RCC 7860 (cell line): Measurements from ENCODE around the gene PIWIL4.
"Not testable (repeated sequence)": the region's sequence is repeated elsewhere in the genome, so short reads cannot be mapped to it uniquely, and the experiment has no call there.

Experiments used
- DNase-seq: peaks from one replicate; pipeline ENCODE4 v3.0.0-alpha.2; 2015; ENCODE audit warnings: low spot score
- FAIRE-seq: peaks from 2 replicates; lab custom pipeline; 2012; peaks lifted over from hg19 to GRCh38; lab: Jason Lieb, UNC

The PIWIL4 gene

GRCh38 chr11:94630221-94630620, 63.1 kb downstream of the PIWIL4 start:
- DNase-seq (no peak), FAIRE-seq (no peak)

- no peak for DNase-seq
- no peak for FAIRE-seq
These were observed 65.2 kb downstream of the PIWIL4 start for GRCh38 chr11:94632356-94632755.

GRCh38 chr11:94635072-94635471, 67.9 kb downstream of the PIWIL4 start:
- no peak for DNase-seq

DNA sequence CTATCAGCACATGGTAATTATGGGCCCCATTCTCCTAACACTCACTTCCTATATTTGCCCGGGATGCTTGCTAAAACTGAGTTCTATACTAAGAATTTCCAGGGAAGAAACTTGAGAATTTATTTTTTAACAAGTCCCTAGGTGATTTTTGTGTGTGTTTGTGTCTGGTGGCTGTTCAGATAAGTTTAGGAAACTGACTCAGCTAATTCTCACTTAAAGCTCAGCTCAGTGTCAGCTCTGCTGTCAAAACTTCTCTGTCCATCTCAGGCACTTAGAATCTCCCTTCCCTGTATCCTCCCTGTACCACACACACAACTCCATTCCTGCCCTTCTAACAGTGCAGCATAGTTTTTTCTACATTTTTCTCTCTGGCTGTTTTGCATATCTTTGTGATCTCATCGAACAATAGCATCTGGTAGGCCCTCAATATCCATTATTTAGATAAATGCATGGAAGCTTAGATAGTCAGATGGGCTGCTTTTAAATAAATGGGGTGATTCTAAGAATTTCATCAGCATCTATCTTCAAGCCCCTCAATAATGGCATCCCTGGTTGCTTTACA, 69.3 kb downstream of the PIWIL4 start:
- DNase-seq (no peak), FAIRE-seq (no peak)

More at GRCh38 chr11:94635072-94635471, 67.9 kb downstream of the PIWIL4 start:
- FAIRE-seq, result no peak

- FAIRE-seq (no peak), DNase-seq (no peak)
These were observed 71.2 kb downstream of the PIWIL4 start for GRCh38 chr11:94638301-94638901.

- FAIRE-seq, result no peak
- no peak for DNase-seq
These were observed 71.8 kb downstream of the PIWIL4 start for GRCh38 chr11:94638902-94639373.

- DNase-seq (no peak), FAIRE-seq (no peak)
These were observed 72.9 kb downstream of the PIWIL4 start for GRCh38 chr11:94639901-94640721.

- FAIRE-seq, result no peak
- no peak for DNase-seq
These were observed 74.1 kb downstream of the PIWIL4 start for GRCh38 chr11:94641167-94641761.

DNA sequence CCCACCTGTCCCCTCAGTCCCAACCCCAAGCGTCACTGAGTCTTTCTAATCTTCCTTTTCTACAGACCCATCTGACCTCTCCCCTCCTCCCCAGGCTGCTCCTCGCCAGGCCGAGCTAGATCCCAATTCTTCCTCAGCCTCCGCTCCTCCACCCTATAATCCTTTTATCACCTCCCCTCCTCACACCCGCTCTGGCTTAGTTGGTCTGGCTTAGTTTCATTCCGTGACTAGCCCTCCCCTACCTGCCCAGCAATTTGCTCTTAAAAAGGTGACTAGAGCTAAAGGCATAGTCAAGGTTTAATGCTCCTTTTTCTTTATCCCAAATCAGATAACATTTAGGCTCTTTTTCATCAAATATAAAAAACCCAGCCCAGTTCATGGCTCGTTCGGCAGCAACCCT, 76.0 kb downstream of the PIWIL4 start:
- not testable (repeated sequence) for FAIRE-seq, DNase-seq

DNA sequence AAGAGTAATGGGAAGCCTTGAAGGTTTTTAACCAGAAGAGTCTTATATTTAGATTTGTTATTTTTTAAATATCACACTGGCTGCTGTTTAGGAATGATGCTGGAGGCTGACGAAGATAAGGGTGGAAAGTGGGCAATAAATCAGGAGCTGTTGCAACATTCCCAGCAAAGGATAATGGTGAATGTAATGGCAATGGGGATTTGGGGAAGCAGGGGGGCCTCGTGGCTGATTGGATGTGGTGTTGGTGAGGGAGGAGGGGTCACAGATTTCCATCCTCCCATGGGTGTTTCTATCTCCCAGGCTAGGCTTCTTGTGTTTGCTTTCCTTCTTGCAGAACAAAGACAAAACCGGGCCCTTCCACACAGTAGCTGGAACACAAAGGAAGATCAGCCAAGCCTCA, 80.8 kb downstream of the PIWIL4 start:
- no peak for FAIRE-seq

GRCh38 chr11:94648789-94649188, 81.6 kb downstream of the PIWIL4 start:
- FAIRE-seq, result no peak
- DNase-seq, result no peak

More for the DNA sequence above, 80.8 kb downstream of the PIWIL4 start:
- DNase-seq, result no peak

GRCh38 chr11:94649254-94649653, 82.1 kb downstream of the PIWIL4 start:
- DNase-seq (no peak), FAIRE-seq (no peak)

DNA sequence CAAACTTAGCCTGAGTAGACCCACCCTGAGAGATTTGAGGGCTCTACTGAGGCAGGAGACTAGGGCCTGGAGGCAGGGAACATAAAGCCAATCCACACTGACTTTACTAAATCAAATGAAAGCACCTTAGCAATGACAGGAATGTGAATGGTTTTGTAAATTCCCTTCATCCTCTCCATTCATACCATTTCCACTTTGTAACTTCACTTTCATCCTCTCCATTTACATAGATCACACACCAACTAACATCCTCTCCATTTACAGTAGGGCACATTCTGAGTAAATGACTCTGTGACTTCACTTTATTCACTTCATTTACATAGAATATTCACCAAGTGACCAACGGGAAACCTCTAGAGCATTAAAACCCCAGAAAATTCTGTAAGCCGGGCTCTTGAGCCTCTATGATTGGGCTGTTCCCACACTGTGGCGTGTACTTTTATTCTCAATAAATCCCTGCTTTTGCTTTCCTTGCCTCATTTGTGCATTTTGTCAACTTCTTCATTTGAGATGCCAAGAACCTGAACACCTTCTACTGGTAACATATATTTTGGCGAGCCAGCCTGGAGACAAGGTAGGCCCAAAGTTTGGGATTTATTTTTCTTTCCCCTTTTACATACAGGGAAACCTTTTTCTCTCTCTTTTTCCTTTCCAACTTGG, 82.9 kb downstream of the PIWIL4 start:
- FAIRE-seq, result no peak
- no peak for DNase-seq

DNA sequence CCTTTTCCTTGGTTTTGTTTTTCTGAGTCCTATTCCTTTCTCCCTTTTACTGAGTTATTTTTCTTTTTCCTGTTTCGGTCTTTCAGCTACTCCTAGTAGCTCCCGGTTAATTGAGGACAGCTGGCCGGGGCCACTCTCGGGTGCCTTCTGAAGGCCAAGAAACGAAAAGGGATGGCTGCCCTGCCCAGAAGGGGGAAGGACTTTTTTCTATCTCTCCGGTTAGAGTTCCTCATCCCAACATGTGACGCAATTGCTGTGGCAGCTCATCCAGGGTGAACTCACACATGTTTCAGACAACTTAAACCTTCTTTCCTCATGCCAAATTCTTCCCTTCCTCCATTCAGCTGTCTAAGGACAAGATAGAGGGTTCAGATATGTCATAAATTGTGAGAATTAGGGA, 83.6 kb downstream of the PIWIL4 start:
- FAIRE-seq (no peak), DNase-seq (no peak)

DNA sequence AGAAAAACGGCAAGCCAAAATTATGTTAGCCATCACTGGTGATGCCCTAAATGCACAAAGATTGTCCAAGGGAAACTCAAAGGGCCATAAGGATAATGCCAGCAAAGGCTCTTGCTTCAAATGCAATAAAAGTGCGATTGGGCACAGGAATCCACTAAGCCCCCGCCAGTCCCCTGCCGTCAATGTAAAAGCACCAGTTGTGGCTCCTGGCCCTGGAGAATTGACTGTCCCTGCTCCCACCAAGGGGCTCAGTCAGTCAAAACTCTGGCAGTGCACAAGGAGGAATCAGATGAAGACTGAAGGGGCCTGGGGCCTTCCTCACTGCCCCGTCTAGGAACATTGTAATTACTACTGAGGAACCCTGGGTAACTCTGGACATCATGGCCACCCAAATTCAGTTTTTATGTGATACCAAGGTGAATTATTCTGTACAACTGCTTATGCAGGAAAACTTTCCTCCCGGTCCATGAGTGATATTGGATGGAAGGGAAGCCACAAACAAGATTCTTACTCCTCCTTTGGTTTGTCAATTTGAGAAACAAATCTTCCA, 85.6 kb downstream of the PIWIL4 start:
- FAIRE-seq (no peak), DNase-seq (no peak)

DNA sequence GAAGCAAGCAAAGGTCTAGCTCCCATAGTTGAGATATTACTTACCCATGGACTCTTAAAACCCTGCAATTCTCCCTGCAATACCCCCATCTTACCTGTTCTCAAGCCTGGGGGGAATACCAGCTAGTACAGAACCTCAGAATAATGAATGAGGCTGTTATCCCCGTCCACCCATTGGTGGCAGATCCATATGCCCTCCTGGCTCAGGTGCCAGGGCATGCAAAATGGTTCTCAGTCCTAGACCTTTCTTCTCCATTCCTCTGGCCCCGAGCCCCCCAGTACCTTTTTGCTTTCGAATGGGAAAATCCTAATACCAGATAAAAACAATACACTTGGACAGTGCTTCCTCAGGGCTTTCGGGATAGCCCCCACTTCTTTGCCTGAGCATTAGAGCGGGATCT, 86.4 kb downstream of the PIWIL4 start:
- no peak for DNase-seq
- no peak for FAIRE-seq

DNA sequence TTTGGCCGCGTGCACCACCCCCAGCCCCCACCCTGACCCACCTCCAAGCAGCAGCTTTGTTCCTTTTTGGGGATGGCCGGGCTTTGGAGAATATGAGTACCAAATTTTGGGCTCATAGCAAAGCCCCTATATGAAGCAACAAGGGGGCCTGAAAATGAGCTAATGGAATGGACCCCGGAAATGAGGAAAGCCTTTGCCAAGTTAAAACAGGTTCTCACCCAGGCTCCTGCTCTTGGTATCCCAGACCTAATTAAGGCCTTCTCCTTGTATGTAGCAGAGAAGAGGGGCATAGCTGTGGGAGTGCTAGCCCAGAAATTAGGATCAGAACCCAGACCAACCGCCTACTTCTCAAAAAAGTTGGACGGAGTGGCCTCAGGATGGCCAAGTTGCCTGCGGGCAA, 87.0 kb downstream of the PIWIL4 start:
- FAIRE-seq (no peak), DNase-seq (no peak)

GRCh38 chr11:94655291-94655690, 88.1 kb downstream of the PIWIL4 start:
- DNase-seq (no peak), FAIRE-seq (no peak)

- FAIRE-seq, result no peak
- DNase-seq, result no peak
These were observed 88.8 kb downstream of the PIWIL4 start for GRCh38 chr11:94655956-94656355.

GRCh38 chr11:94656968-94657367, 89.8 kb downstream of the PIWIL4 start:
- FAIRE-seq (no peak), DNase-seq (no peak)

GRCh38 chr11:94657629-94658028, 90.5 kb downstream of the PIWIL4 start:
- FAIRE-seq (no peak), DNase-seq (no peak)
